ENCODE results near the gene LDLRAD4.

LDLRAD4 gene

DNA sequence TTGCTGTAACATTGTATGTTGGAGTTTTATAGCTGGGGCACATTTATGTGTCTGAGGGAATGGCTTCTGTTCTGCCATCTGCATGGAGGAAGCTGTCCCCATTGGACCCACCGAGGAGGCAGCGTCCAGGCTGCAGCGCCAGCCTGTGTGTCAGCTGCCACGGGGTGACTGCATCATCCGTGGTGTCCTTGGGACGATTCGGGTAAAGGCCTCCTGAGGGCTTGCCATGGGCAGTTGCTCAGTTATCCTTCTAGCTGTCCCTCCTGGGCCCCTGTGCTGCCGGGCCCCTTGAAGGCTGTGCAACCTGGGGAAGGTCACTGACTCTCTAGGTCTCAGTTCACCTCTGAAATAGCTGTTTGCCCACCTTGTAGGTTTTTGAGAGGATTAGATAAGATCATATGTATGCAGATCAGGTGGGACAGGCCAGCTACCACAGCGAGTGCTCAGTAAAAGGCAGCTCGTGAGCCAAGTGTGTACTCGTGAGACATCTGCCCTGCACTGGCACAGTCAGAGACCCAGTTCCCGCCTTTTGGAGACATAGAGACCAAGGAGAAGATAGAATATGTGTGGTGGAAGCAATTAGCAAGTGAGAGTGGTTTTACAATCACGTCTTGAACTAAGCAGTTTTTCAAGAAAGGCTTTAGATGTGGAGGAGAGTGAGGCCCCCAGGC lies 10.6 kb downstream of the LDLRAD4 start:
- no peak for DNase-seq (ENCODE audit: low read depth in 2 of 2)

DNA sequence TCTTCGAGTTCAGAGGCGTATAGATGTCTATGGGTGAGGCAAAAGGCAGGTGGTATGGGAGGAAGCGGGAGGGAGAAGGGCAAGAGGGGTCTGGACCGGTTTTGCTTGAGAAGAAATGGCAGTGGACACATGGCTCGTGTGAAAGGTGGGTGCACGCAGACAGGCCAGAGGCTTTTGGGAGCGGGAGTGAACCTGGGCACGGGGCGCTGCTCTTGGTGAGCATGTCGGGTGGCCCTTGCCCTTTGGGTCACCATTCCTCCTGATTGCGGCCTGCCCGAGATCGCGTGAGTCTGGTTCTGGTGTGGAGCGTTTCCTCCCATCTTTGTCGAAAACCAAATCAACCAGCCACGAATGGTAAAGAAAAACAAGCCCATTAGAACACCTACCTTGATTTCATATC lies 12.6 kb downstream of the LDLRAD4 start:
- DNase-seq (ENCODE audit: low read depth in 2 of 2): no peak

DNA sequence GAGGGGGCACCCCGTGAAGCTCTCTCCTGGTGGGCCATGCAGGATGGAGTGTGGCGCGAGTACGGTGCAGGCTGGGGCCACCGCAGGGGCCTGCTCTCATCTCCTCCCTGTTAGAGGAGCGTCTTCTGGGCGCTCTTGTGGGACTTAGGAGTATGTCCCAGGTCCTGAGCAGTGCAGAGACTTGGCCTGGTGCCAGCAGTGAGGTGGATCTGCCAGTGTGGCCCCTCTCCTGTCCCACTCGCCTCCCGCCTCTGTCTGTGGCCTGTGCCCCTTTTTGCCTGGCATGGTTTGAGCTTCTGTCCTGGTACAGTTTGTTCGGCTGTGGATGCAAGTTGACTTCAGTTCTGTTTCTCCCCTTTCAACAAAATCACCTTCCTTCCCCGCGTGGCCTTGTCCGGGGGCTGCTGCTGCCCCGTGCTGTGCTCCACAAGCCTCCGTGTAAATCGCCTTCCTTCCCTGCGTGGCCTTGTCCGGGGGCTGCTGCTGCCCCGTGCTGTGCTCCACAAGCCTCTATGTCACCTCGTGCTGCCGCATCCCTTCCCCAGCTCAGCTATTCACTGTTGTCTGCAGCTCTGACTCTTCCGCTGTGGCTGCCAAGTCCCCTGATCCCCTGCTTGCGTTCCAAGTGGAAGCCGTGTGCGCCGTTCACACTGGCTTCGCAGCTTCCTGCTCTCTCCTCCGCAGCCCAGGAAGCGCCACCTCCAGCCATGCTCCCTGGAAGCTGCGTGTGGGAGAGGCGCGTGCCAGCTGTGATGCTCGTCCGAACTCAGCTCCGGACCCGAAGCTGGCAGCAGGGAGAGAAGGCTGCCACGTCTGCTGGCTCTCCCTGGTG lies 13.7 kb downstream of the LDLRAD4 start:
- DNase-seq (ENCODE audit: low read depth in 2 of 2): no peak

DNA sequence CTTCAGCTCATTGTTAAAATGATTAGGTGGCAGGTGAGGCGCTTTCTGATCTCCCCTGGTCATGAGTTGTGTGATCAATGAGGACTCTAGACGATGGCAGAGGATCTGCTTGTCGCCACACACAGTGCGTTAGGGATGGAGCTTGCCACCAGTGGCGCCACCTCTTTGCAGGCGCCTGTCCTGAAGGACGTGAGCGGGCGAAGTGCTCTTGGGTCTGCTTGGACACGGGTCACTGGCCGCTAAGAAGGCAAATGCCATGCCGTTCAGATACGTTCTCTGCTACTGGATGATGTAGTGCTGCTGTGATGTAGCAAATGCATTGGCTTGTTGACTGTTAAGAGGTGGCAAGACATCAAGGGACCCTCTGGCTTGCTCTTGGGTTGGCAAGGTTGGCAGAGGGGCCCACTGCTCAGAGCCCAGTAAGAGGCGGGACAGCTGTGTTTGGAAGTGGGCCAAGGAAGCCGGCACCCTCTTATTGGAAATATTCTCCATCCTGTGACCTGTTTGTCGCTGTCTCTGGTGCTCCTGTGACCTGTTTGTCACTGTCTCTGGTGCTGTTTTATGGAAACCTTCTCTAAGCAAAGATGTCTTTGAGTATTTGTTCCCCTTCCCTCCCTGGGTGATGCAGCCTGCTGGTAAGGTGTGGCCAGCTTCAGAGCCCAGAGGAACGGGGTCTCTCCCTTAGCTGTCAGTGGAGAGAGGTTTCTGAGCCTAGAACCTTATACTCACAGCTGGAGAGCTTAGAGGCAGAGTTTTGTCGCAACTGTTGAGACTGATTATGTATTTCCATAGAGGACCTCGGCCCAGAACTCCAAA lies 14.6 kb downstream of the LDLRAD4 start:
- DNase-seq (ENCODE audit: low read depth in 2 of 2): no peak

DNA sequence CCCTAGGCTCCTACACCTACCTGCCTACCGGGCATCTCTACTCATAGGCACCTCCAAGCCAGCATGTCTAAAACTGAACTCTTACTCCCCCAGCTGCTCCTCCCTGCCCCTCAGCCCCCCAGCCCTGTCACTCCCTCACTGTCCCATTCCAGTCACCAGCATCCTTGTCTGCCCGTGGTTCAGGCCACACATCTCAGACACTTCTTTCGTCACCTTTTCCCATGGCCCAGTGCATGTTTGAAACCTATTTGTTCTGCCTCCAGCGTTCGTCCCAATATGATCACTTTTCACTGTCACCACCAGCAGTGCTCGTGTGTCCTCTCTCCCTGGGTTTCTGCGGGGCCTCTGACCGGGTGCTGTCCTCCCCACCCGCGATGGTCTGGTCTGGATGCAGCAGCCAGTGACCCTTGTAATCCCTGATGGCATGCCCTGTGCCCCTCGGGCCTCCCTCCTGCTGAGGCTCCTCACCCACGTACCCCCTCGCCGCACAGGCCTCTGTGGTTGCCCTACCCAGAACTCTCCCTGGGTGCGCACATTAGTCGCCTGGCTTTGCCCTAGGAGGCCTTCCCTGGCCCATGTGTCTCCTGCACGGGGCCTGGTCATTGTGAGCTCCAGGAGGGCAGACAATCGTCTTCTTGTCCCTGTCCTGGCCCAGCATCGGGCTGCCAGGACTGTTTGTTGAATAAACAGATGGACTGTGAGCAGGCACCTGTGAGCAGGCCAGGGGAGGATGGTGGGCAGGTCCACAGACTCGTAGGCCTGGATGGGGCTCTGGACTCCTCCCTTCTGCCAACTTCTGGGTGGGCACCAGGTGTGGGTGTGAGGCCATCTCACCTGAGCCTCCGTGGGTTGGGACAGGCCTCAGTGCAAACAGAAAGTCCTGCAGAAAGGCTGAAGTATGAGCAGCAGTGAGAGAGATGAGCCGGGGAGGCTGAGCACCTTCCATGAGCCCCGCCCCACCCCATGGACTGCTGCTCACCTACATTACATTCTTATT lies 15.5 kb downstream of the LDLRAD4 start:
- no peak for DNase-seq (ENCODE audit: low read depth in 2 of 2)

DNA sequence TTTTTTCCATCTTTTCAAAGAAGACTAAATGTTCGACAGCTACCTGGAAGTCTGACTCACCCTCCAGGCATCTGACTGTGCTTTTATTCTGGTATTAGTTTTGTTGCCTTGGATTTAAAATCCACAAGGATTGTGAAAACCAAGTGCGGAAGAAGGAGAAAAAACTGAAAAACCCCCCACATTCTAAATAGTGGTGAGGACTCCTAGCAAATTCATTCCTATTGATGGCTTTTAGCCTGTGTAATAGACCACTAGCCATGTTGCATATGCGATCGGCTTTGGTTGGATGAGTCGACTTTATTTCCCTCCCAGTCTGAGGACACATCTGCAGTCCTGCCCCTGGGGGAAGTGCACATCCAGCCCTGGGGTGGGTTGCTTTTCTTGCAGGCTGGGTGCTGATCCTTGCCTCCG lies 16.9 kb downstream of the LDLRAD4 start:
- DNase-seq (ENCODE audit: low read depth in 2 of 2): no peak

DNA sequence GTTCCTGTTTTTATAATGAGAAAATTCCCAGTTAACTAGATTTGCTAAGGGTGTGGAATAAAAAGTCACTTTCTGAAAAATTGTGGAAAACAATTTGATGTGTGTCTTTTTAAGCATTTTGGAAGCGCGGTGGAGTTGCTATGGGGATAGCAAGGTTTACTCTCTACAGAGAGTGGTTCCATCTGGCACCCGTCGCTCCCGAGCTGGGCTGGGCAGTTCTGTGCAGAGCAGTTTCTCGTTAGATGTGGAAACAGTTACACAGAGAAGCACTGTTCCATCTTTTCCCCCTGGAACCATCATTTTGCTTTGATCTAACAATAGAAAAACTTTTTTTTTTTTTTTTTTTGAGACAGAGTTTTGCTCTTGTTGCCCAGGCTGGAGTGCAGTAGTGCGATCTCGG lies 17.4 kb downstream of the LDLRAD4 start:
- no peak for DNase-seq (ENCODE audit: low read depth in 2 of 2)

DNA sequence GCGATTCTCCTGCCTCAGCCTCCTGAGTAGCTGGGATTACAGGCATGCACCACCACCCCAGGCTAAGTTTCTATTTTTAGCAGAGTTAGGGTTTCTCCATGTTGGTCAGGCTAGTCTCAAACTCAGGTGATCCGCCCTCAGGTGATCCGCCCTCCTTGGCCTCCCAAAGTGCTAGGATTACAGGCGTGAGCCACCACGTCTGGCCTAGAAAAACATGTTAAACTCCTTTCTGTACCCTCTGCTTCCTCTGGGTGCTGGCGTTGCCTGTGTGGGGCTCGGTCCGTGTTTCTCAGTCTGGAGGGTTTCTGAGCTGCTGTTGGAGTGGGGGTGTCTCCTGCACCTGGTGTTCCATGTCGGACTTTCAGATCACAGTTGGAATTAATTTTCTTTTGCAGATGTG lies 17.9 kb downstream of the LDLRAD4 start:
- DNase-seq (ENCODE audit: low read depth in 2 of 2): no peak

DNA sequence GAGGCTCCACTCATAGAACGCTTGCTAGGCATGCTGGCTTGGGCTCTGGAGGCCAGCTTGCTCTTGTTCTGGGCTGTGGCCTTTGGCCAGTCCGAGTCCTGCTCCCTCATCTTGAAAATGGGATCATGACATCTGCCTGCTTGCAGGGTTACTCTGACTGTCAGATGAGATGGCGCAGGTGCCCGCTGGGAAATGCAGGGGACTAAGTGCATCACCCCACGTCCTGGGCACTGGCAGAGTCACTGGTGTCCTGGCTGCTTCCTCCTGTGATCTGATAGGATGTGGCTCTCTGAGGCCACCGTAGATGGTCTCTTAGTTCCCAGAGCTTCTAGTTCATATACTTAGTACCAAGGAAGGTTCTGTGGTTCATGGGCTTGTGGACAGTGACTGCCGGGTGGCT lies 18.5 kb downstream of the LDLRAD4 start:
- DNase-seq (ENCODE audit: low read depth in 2 of 2): no peak

DNA sequence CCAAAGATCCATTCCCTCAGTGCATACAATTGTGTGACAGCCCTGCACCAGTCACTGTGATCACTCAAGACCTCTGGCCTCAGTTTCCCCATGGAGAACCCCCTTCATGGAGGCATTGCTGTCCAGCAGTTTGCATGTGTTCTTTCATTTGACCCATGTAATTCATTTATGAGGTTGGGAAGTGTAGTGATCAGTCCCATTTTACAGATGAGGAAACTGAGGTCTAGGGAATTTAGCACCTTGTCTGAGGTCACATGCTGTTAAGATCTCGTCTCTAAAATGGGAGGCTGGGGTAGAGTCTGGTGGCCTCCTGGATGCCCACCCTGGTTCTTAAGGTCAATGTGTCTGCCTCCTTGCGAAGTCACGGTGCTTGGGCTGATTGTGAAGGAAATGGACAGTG lies 19.1 kb downstream of the LDLRAD4 start:
- no peak for DNase-seq (ENCODE audit: low read depth in 2 of 2)

DNA sequence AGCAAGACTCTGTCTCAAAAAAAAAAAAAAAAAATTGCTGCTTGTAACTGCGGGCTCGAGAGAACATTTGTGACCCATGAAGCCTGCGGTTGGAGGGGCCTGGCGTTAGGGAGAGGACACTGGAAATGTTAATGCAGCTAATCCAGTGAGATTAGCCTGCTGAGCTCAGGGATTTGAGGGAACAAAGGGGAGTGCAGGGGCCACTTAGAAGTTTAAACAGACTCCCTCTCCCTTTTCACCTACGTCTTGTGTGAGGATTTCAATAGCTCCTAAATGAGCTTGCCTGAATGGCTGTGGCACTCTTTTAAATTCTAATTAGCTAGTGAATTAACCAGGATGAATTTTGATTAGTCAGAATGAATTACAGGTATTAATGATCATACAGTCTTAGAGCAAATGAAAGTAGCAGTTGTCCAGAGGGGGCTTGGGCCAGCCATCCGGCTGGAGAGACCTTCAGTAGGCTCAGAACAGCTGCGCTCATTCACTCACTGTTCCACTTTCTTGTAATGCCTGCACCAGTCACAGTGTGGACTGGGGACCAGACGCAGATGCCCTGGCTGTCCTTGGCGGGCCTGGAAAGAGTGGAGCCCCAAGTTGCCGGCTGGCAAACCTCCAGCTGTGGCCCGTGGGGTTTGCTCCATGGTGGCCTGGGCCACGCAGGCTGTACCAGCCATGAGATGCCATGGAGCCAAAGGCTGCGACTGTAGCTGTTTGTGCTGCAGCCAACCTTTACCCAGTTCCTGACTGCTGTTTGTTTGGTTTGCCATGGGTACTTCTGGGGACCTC lies 20.8 kb downstream of the LDLRAD4 start:
- DNase-seq (ENCODE audit: low read depth in 2 of 2): no peak

DNA sequence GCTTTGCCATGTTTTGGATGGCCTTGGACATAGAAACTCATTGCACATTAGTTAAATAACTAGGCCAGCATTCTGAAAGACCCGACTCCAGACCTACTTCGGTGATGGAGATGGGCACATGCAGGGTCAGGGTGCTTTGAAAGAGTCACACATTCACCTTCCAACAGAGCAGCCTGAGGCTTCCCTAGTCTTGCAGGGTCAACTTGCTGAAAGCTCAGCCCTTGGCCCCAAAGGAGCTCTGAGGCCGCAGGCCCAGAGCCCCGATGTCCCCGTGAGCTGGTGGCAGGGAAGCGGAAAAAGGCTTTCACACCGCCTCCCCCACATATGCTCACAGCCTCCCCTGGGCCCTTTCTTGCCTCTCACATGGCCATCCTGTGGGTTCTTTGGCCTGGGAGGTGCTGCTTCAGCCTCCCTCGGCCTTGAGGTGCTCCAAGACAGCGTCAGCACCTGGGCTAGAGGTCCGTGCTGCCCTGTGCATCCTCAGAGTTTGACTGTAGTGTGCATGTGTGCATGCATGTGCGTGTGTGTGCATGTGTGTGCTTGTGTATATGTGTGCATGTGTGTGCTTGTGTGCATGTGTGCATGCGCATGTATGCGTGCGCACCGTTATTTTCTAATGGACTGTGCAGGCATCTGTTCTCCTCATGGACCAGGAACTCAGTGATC lies 21.6 kb downstream of the LDLRAD4 start:
- no peak for DNase-seq (ENCODE audit: low read depth in 2 of 2)

DNA sequence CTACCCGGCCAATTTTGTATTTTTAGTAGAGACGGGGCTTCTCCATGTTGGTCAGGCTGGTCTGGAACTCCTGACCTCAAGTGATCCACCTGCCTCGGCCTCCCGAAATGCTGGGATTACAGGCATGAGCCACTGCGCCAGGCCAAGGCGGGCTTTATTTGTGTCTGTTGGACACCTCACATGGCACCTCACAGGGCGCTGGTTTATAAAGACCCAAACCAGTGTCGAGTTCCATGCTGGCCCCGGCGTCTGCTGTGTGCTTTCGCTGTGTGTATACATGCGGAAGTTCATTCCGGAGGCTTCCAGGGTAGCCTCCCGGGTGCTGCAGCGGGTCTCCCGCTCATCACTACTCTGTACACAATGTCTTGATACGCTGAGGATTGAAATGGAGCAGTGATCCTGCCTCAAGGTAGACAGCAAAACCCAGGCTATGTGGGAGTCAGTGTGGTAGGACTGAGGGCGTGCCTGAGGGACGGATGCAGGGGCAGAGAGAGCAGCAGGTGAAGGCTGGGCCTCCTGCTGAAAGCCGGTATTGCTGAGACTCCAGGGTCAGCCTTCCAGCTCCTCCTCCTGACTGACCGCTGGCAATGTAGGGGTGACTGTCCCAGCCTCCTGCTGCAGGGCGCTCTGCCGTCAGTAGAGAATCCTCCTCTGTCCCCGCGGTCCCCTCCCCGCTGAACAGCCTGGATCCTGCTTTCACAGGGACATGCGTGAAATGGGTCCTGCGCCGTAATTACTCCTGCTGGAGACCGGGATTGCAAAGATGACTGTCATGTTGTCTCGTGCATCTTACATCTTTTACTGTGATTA lies 22.7 kb downstream of the LDLRAD4 start:
- no peak for DNase-seq (ENCODE audit: low read depth in 2 of 2)

DNA sequence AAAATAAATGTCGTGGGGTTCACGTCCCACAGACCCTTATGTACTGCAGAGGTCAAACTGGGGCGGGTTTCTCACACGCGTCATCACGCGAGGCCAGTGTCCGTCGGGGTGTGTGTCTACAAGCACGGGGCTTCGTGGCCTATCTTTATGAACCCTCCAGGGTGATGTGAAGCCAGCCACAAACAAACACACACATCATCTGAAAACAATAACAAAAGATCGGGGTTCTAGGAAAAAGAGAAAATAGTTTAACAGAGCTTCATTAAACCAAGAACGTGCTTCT lies 23.3 kb downstream of the LDLRAD4 start:
- no peak for DNase-seq (ENCODE audit: low read depth in 2 of 2)

DNA sequence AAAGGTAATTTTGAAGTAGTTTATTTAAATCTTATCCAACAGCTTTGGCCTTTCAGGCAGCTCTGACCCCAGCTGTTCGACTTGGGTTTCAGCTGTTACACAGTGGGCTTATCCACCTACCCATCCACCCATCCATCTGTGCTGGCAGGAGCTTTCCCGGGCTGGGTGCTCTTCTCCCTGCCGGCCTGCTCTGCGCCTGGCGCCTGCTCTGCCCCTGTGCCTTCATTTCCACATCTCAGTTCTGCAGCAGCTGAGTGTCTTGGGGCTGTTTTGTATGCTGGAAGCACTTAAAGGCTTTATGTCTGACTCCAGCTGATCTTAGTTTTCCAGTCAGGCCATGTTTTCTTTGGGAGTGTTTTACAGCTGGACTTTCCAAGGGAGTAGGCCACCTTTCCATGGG lies 24.2 kb downstream of the LDLRAD4 start:
- no peak for DNase-seq (ENCODE audit: low read depth in 2 of 2)

DNA sequence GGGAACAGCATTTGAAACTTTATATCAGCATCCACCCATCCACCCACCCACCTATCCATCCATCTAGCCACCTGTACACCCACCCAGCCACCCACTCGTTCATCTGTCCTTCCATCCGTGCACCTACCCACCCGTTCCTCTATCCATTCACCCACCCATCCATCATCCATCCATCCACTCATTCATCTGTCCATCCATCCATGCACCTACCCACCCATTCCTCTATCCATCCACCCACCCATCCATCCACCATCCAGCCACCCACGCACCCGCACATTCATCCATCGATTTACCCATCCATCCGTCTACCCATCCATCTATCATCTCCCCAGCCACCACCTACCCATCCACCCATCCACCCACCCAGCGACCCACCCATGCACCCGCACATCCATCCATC lies 24.8 kb downstream of the LDLRAD4 start:
- no peak for DNase-seq (ENCODE audit: low read depth in 2 of 2)

DNA sequence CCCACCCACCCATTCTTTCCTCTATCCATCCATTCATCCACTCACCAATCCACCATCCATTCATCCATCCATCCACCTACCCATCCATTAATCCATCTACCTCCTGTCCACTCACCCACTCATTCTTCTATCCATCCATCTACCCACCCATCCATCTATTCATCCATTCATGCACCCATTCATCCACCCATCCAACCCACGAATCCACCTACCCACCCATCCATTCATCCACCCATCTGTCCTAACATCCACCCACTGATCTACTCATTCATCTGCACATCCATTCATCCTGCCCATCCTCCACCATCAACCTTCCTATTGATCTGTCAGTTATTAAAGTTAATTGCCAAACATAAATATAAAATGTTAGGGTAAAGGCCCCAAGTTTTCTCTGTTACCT lies 25.6 kb downstream of the LDLRAD4 start:
- DNase-seq (ENCODE audit: low read depth in 2 of 2): no peak

DNA sequence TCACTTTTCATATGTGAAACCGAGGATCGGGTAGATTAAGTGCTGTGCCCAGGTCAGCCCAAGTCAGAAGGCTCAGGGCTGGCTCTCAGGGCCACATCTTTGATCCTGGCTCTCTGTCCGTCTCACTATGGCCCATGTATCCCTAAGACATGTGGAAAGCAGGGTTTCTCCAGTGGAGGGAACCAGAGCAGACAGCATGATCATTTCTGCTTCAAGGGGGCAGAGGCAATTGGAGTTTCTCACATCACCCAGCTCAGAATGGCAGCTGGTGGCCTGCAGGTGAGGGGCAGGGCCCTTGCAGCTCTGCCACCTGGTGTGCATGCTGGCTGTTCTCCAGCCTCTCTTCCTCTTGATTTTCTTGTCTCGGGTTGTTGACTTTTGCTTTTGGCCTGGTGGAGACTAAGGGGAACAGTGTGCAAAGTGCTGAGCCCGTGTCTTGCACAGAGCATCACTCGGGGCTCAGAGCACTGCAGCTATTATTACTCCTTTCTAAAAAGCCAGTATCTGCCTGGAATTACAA lies 27.0 kb downstream of the LDLRAD4 start:
- DNase-seq (ENCODE audit: low read depth in 2 of 2): no peak

DNA sequence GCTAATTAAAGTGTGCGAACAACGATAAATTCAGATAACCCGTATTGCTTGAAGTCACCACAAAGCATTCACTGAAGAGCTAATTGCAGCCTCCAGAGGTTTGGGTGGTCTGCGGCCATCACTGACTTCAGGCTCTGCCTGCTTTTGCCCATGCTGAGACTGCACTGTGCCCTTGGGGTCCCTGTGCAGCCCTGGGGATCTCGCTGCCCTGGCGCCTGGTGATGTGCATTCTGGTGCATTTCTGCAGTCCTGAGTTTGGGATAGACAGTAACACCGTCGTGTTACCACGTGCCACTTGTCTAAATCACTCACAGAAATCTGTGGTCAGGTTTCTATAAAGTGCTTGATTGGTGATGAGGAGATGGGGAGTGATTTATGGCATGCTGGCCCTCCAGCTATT lies 27.6 kb downstream of the LDLRAD4 start:
- no peak for DNase-seq (ENCODE audit: low read depth in 2 of 2)
